ENCODE results near the gene XYLT2.
"Not testable (repeated sequence)": the region's sequence is repeated elsewhere in the genome, so short reads cannot be mapped to it uniquely, and the experiment has no call there.

XYLT2 gene

DNA sequence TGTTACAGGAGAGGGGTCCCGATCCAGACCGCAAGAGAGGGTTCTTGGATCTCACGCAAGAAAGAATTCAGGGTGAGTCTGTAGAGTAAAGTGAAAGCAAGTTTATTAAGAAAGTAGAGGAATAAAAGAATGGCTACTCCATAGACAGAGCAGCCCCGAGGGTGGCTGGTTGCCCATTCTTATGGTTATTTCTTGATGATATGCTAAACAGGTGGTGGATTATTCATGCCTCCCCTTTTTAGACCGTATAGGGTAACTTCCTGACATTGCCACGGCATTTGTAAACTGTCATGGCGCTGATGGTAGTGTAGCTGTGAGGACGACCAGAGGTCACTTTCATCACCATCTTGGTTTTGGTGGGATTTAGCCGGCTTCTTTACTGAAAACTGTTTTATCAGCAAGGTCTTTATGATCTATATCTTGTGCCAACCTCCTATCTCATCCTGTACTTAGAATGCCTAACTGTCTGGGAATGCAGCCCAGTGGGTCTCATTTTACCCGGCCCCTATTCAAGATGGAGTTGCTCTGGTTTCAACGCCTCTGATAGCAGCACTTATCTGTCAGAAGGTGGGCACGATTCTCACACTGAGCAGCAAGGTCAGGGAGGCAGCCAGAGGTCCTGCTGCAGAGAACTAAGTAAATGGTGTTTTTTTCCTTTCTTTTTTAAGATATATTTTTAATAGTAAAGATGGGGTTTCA is 26.5 kb upstream of the XYLT2 start:
- no peak for DNase-seq

DNA sequence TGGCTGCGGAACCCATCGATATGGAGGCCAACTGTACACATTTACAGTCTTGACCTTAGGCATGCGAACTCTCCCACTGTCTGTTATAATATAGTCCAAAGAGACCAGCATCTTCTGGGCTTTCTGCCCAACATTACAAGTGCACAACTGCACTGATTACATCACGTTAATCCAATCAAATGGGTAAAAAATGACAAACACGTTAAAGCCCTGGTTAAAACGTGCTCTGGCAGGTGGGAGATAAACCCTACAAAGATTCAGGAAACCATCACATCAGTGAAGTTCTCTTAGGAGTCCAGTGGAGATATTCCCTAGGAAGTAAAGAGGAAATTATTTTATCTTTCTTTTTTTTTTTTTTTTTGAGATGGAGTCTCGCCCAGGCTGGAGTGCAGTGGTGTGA is 23.7 kb upstream of the XYLT2 start:
- no peak for DNase-seq

DNA sequence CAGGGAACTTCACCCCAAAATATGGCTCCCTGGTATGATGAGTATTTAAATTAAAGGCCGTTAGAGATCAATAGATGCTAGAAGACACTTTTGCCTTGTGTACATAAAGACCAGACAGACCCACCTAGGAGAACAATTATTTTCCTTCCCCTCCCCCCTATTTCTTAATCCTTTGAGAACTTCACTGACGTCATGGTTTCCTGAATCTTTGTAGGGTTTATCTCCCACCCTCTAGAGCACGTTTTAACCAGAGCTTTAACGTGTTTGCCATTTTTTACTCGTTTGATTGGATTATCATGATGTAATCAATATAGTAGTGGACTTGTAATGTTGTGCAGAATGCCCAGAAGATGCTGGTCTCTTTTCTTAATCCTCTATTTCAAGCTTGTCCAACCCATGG is 22.9 kb upstream of the XYLT2 start:
- no peak for DNase-seq

DNA sequence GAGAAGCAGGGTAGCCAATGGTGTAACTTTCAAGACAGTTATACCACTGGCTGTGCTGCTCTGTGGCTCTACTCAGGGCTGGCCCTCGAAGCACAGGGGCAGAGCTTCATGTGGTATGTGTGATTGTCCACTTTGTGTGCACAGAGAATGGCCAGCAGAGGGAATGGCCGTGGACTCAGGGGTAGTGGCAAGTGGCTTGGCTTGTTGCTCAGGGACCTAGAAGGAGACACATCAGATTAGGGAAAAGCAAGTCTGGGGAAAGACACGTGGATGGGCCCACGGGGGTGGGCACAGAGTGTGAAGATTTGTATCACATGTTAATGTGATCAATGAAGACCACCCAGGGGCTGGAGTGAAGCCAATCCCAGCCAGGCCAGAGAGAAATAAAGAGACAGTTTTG is 20.0 kb upstream of the XYLT2 start:
- no peak for DNase-seq

DNA sequence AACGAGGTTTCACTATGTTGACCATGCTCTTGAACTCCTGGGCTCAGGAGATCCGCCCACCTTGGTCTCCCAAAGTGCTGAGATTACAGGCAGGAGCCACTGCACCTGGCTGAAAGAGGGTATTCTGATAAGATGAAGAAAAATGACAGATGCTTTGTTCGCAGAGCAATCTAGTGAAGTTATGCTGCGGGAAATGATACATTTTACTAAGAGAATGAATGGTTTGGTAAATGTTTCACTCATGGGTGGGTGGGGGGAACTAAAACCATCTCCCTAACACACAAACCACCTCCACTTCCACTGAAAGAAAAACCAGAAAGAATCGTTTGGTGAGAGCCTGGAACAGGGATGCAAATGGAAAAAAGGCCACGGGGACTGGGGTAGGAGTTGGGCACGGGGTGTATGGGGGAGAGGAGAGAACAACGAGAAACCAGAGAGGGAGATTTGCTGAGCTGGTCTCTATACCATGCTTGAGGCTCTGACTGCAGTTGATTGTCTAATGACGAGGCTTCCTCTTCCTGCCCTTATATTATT is 19.0 kb upstream of the XYLT2 start:
- no peak for DNase-seq

DNA sequence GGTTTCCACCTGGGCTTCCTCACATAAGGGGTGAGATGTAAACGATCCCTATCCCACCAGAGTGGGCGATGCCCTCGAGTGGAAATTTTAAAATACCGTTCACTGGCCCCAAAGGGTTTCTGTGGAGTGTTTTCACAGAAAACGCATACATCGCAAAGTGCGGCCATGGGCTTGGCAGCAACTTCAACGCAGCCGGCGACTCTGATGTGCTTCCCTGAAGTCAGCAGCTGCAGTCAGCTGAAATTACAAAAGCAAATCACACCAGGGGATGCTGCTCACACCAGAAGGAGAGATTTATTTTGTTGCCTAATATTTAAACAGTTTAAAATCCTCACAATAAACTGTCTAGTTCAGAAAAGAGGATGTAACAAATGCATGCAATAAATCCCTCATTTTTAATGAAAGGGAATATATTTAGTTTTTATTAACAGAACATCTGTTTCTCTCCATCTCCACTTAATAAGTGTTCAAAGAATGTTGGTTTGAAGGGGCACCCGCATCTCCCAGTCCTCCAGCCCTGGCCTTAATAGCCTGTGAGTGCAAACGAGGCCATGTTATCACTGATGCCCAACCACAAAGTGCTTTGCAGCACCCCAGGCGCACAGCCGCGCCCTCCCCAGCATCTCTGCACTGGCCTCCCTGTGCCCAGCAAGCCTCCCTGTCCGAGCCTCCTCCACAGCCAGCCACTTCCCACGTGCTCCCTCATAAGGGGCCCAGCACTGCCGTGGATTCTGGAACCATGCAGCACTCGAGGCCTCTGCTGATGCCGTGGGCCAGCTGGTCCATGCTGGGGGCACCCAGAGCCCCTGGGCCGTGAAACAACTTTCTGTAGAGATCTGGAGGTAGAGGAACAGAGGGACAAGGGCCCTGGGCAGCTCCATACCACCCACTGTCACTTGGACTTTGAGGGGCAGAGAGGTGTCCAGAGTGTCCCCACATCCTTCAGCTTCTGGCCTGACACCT is 17.3 kb upstream of the XYLT2 start:
- no peak for DNase-seq

DNA sequence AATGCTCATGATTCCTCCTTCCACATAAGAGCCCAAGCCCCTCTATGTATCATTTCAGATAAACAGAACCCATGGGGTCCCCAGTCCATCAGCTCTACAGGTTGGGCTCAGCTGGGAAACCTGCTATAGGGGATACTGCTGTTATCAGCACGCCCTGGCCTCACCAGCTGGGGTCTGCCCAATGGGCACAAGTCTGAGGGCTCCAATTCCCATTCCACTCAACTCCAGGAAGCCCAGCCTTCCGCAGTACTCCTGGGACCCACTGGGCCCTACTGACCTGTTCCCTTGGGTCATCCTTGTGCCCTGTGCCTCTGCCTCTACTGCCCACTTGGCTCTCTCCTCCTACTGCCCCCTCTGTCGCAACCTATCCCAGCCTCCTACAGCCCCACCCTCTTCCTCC is 16.2 kb upstream of the XYLT2 start:
- DNase-seq, result no peak

DNA sequence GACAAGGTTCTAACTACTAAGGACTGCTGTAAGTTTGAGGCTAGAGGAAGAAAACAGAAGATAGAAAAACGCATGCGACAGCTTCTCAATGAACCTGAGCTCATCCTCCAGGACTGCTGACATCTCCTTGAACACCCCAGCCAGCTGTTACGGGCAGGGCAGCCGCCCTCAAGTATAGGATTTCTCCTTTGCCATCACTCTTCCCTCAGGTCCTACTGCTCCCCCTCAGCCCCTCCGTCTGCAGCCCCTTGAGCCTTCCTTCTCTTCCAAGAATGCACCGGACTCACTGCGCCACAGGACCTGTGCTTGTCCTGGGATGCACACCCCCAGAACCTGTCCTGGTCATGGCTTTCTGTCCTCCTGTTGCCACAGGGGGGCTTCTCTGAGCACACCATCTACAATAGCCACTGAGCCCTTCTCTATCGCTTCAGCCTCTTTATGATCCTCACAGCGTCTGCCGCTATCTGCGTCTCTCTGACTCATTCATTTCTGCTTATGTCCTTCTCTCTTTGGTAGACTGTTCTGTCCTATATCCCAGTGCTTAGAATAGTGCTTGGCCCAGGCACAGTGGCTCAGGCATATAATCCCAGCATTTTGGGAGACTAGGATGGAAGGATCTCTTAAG is 15.7 kb upstream of the XYLT2 start:
- no peak for DNase-seq

DNA sequence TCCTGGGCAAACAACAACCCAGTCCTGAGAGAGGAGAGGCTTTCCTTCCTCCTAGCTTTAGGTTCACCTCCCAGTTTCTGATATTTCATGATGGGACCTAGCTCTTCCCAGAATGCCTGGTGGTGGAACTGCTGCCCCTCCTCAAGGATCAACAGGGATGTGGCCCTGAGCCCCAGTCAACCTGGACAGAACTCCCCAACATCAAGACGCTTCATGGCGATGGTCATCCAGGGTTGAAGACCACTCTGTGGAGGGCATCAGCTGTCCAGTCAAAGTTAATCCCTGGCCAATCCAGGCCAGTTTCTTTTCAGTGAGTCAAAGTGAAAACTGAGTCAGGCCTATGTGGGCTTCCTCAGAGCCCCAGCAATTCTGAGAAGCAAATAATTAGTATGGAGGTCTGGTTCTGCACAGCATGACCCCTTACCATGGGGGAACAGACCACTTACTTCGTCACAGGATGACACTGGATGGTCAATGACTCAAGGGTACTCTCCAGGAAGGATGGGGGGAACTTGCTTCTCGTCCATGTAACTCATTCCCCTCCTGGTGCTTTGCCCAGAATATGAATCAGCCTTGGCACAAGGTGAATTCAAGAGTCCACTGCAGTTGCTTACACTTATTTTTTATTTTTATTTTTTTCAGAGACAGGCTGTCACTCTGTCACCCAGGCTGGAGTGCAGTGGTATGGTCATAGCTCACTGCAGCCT is 14.7 kb upstream of the XYLT2 start:
- DNase-seq, result no peak

DNA sequence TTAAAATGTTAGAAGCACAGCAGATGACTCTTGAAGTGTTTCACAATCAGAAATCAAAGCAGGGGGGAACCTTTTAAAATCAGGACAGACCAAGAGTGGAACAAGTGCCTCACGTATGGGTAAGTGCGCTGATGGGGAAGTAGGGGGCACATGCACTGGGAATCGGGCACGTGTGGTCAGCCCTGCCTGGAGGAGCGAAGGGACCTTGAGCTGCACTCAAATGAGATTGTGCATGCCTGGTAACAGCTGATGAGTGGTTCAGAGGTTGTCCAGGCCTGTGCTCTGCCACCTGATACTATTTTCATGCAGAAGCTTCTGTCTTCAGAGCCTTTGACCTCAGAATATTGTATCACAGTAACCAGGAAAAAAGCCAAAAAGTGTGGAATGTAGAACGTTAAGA is 13.7 kb upstream of the XYLT2 start:
- DNase-seq, result no peak

DNA sequence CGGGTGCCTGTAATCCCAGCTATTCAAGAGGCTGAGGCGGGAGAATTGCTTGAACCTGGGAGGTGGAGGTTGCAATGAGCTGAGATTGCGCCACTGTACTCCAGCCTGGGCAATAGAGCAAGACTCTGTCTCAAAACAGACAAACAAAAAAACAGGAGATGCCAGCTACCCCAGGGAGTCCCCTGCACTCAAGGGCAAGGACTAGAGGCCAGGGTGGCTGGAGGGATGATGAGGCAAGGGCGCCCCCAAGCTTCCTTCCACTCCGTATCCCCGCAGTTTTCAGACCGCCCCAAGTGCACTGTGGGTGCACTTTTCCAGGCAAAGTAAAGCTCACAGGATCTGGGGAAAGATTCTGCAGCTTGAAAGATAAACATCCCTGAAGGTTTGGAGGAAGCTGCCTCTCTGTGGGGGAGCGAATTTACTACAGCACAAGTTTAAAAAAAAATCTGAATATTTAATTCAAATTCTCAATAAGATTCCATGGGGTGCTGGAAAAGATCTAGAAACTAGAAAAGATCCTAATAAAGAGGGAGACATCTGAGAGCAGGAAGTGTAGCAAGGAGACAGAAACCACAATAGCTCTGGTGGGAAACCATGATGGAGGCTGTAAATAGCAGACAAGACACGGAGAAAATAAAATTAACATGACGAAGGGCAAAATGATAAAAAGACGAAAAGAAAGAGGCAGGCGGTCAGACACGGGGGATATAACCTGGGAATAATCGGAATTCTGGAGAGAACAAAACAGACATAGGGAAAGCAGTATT is 12.5 kb upstream of the XYLT2 start:
- not testable (repeated sequence) for DNase-seq

DNA sequence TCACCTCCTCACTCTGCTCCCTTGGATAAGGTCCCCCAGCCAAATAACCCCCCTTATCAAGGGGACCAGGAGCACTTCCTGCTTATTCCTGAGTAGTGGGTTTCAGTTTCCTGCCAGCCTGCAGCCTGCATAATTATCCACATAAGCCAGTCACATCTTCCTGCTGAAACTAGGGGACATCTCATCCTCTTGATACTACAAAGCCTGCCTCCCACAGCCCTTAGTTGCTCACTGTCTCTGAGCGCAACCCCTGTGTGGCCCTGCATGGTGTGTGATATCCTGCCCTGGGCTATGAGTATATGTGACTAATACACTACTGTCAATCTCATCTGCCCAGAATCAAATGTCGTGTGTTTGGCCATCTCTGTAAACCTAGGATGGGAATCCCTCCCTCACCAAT is 8.0 kb upstream of the XYLT2 start:
- DNase-seq, result no peak

DNA sequence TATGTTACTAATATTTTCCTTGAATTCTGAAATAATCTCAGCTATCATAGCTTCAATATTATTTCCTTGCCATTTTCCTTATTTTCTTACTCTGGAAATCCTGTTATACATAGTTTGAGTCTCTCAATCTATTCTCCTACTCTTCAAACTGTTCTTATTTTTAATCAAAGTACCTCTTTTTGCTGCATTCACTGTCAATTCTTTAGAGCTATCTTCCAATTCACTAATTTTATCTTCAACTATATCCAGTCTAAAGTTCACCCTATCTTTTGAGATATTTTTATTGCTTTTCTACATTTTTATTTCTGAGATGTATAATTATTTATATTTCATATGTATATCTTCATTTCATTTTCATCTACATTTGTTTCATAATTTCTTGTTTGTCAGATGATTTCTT is 7.3 kb upstream of the XYLT2 start:
- DNase-seq, result no peak

DNA sequence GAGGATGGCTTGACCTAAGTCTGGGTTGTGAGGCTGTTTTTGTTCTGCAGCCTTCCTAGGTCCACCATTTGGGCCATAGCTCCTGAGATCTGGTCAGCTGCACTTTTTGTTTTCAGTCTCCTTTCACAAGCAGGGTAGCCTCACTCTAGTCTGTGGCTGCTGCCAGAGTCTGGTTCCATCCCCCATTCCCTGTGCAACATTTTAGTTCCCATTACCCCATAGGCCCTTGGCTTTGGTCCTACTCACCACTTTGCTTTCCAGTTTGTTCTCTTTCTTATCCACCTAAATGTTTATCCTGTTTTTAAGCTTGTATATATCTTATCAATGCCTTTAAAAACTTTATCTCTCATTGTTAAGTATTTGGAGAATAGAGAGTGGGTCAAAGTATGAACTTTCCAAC is 6.5 kb upstream of the XYLT2 start:
- DNase-seq, result no peak

DNA sequence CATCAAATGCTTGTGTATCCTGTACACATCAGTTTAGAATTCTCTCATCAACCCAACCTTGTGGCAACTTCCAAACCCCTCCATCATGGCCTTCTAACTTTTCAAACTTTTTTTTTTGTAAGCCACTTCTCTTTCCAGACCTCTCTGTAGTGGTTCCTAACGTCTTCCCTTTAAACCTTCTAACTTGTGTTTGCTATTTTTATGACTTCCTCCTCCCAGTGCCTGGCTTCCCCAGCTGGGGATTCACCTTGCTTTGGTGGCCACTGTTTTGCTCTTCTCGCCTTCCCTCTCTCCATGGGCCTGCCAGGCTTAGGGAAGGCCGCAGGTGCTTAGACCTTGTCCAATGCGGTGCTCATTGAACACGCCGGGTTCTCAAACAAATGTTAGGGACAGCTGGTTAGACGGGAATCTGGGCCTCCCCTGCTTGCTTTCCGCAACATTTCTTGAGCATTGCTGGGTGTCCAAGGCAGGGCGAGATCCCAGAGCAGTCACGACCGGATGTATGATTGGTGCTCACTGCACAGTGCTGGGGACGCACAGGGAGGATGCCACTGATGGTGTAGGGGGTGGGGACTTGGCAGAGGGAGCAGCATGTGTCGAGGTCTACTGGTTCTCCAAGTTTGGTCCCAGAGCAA is 1.1 kb upstream of the XYLT2 start:
- DNase-seq, result no peak

DNA sequence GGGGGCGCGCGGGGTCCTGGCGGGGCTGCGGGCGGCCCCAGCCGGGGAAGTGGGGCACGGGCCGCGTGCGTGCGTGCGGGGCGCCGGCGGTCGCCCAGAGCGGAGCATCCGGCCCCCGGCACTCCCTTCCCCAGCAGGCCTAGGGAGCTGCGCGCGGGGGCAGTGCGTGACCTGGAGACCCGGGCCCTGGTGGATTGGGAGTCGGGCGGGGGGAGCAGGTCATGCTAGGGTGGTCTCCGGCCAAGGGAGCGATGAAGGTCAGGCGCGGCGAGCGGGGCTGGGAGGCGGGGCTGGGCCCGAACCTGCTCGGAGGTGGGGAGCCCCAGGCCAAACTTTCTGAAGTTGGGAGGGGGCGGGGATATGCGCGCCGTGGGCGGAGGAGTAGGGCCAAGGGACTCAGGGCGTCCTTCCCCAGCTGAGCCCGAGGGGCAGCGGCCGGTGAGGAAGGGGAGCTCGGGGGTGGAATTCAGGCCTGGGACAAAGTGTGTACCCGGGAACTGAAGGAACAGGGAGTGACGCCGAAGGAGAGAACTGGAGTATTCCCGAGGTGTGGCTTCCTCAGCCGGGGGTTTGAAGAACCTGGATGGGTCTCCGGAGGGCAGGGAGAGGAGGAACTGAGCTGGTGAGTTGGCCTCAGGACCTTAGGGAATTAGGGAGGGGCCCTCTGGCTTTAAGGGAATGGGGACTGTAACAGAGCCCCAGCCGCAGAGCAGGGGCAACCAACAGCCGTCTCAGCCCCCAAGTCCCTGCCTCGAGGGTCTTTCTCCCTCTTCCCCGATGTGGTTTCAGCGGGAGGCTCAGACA is 589 bp downstream of the XYLT2 start:
- peak in 8 of 58 donors; percentile 23 to 58 (median 43) for DNase-seq

DNA sequence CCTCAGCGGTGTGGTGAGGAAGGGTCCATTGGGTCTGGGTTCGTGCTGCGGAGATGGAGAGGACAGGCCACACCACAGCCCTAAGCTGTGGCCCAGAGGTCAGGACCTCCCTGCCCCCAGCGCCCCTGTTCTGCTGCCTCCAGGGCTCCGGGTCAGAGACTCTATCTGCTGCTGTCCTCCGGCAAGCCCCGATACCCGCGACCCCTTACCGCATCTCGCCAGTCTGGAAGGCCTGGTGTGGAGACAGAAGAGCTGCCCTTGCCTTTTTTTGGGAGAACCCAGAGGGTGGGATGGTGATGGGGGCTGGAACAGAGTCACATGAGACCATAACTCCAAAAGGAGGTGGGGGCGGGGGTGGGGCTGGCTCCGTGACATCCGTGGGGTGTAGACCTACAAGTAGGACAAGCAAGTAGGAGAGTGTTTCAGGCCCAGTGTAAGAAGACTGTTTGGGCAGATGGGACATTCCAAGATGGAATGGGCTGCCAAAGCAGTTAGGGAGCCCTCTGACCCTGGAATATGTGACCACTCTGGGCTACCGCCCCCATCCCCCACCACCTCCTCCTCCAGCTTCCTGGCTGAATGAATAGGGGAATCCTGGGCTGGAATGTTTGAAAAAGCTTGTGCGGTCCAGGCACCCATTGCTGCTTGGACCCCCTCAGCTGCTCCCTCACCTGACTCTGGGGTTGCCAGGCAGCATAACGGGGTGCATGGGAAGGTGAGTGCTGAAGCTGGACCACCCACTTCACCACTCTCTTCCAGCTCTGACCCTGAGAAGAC is 1.4 kb downstream of the XYLT2 start:
- DNase-seq, result no peak

DNA sequence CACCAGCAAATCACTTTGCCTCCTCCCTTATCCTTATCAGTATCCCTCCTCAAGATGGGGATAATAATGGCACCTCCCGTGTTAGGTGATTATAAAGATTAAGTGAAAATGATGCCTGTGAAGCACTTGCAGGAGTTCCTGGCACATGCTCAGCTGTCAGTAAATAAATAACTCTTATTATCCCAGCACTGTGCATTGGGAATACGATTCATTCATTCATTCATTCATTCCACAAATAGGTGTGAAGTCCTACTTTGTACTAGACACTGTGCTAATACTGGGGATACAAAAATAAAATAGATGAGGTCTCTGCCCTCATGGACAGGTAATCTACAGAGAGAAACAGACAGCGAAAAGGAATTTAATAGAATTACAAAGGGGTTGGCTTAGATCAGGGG is 2.0 kb downstream of the XYLT2 start:
- no peak for DNase-seq
